ENCODE results near the gene ENPP7.

DNA sequence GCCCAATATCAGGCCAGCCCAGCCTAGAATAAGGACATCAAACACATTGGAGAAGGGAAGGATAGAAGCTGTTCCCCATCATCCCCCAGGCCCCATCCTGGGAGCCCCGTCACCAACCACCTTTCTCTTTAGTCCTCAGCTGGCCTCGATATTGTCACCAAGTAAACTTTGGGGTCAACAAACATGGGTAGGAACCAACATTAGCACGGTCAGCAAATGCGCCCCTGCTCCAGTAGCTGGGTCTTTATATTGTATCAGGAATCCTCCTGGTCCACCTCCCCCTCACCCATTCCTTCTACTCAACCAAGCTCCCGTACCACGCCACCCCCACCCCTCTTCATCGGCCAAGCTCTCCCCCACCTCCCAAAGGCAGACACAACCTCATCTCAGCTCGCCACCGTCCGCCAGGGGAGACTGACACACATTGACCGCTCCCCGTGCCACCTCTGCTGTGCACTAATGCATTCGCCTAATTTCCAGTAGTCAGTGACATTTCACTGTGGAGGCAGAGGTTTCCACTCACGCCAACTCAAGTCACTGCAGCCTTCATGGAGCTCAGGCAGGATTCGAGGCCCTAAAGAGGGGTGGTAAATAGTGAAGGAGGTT is 26.5 kb downstream of the ENPP7 start:
- TF ChIP-seq, protein P1, sequence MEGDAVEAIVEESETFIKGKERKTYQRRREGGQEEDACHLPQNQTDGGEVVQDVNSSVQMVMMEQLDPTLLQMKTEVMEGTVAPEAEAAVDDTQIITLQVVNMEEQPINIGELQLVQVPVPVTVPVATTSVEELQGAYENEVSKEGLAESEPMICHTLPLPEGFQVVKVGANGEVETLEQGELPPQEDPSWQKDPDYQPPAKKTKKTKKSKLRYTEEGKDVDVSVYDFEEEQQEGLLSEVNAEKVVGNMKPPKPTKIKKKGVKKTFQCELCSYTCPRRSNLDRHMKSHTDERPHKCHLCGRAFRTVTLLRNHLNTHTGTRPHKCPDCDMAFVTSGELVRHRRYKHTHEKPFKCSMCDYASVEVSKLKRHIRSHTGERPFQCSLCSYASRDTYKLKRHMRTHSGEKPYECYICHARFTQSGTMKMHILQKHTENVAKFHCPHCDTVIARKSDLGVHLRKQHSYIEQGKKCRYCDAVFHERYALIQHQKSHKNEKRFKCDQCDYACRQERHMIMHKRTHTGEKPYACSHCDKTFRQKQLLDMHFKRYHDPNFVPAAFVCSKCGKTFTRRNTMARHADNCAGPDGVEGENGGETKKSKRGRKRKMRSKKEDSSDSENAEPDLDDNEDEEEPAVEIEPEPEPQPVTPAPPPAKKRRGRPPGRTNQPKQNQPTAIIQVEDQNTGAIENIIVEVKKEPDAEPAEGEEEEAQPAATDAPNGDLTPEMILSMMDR (IDR thresholded peaks at IDR 0.05), result no peak
- TF ChIP-seq POLR2A (IDR thresholded peaks at IDR 0.05), result no peak

Measured in uterus (tissue), 2 donors.